ENCODE measurements around the gene DGKB. TPM values are rescaled to one million over a fixed set of nuclear protein-coding genes. Genes with fewer than 3 reads are reported as not detected.

The DGKB gene
- total RNA-seq, 1 experiment from 2014 or later = not detected

GRCh38 chr7:14834456-14834855, 68.1 kb downstream of the DGKB start:
- H3K4me1 ChIP-seq (ENCODE audit: control insufficient read depth, insufficient read depth, low read length) = no peaks in the 10 kb centered on the region; the same call in 1 of the 2 replicates
- H3K4me3 ChIP-seq (ENCODE audit: low read depth in 2 of 2, low read length in 2 of 2) = no peak overlapping the region
- TF ChIP-seq POLR2AphosphoS5 (IDR thresholded peaks at IDR 0.05; ENCODE audit: low read depth, low read length) (no peak), TCF7L2 (IDR thresholded peaks at IDR 0.05; ENCODE audit: low read depth, low read length) (no peak)
- TF ChIP-seq, protein P1, sequence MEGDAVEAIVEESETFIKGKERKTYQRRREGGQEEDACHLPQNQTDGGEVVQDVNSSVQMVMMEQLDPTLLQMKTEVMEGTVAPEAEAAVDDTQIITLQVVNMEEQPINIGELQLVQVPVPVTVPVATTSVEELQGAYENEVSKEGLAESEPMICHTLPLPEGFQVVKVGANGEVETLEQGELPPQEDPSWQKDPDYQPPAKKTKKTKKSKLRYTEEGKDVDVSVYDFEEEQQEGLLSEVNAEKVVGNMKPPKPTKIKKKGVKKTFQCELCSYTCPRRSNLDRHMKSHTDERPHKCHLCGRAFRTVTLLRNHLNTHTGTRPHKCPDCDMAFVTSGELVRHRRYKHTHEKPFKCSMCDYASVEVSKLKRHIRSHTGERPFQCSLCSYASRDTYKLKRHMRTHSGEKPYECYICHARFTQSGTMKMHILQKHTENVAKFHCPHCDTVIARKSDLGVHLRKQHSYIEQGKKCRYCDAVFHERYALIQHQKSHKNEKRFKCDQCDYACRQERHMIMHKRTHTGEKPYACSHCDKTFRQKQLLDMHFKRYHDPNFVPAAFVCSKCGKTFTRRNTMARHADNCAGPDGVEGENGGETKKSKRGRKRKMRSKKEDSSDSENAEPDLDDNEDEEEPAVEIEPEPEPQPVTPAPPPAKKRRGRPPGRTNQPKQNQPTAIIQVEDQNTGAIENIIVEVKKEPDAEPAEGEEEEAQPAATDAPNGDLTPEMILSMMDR (IDR thresholded peaks at IDR 0.05) = no peak
- H3K27me3 ChIP-seq (ENCODE audit: control insufficient read depth, insufficient read depth, low read length) = no peaks in the 10 kb centered on the region
- ChIA-PET POLR2A (no interaction called here), CTCF (no interaction called here)
- H3K9me3 ChIP-seq (ENCODE audit: control insufficient read depth, insufficient read depth, low read depth, low read length) = no peaks in the 10 kb centered on the region
- no TSS peak for BruUV-seq (replicated peaks)
- no peak for DNase-seq (ENCODE audit: low read depth, low spot score)
- no peak for ATAC-seq
- intact Hi-C loops (cut with micrococcal nuclease; ENCODE audit: unreplicated experiment) = no loop called here
- no peak overlapping the region for H3K27ac ChIP-seq (ENCODE audit: low read length)
- in situ Hi-C loops (cut with HindIII; ENCODE audit: low pct_unique_long_range_greater_than_20kb, low sequenced_read_pairs) = no loop called here
- H3K36me3 ChIP-seq (ENCODE audit: control insufficient read depth, insufficient read depth, low read length) = no peaks in the 10 kb centered on the region

- TF ChIP-seq TCF7L2 (IDR thresholded peaks at IDR 0.05; ENCODE audit: low read depth, low read length) (no peak), SIN3A (IDR thresholded peaks at IDR 0.05; ENCODE audit: borderline replicate concordance, insufficient read depth, low read depth, low read length) (no peak), POLR2AphosphoS5 (IDR thresholded peaks at IDR 0.05; ENCODE audit: low read depth, low read length) (no peak), REST (IDR thresholded peaks at IDR 0.05; ENCODE audit: insufficient read depth in 1 of 2, low read depth in 2 of 2, low read length in 1 of 2) (no peak)
- TF ChIP-seq, protein P1 (IDR thresholded peaks at IDR 0.05) = no peak
- DNase-seq (ENCODE audit: low read depth, low spot score) (no peak), ATAC-seq (no peak)
- Histone ChIP-seq H3K9me3 (ENCODE audit: control insufficient read depth, insufficient read depth, low read depth, low read length) (no peaks in the 10 kb centered on the region), H3K27me3 (ENCODE audit: control insufficient read depth, insufficient read depth, low read length) (no peaks in the 10 kb centered on the region), H3K4me3 (ENCODE audit: low read depth in 2 of 2, low read length in 2 of 2) (no peak overlapping the region), H3K4me1 (ENCODE audit: control insufficient read depth, insufficient read depth, low read length) (no peaks in the 10 kb centered on the region; the same call in 1 of the 2 replicates), H3K36me3 (ENCODE audit: control insufficient read depth, insufficient read depth, low read length) (no peaks in the 10 kb centered on the region), H3K27ac (ENCODE audit: low read length) (no peak overlapping the region)
- CTCF ChIA-PET = no interaction called here
- intact Hi-C loops (cut with micrococcal nuclease; ENCODE audit: unreplicated experiment) (no loop called here), in situ Hi-C loops (cut with HindIII; ENCODE audit: low pct_unique_long_range_greater_than_20kb, low sequenced_read_pairs) (no loop called here)
- BruUV-seq (replicated peaks) = no TSS peak
- POLR2A ChIA-PET = no interaction called here
These were observed 68.8 kb downstream of the DGKB start for GRCh38 chr7:14833707-14834106.
